SU-DHL-6 (cell line): ENCODE measurements around the gene SIRPA.

ENCODE experiments used
- H2AFZ ChIP-seq: fragments of 200-600 bp; sonication (generic); 2 replicates; pipeline ENCODE4 v1.6.1; 2014; ENCODE audit warnings: low read depth, mild to moderate bottlenecking, moderate library complexity, mixed read lengths, antibody characterized with exemption, low read length; ENCODE audit not compliant: severe bottlenecking
- H3F3A ChIP-seq: fragments of 200-600 bp; shearing (Covaris generic); 2 replicates; pipeline ENCODE4 v1.6.0; 2016; ENCODE audit warnings: antibody characterized with exemption, mild to moderate bottlenecking; ENCODE audit not compliant: insufficient read depth
- H3K27ac ChIP-seq: fragments of 200-600 bp; sonication (generic); 2 replicates; pipeline ENCODE4 v1.5.1; 2016; ENCODE audit warnings: low read depth, mild to moderate bottlenecking, low read length, moderate library complexity, mixed read lengths
- H3K27me3 ChIP-seq: fragments of 200-600 bp; sonication (generic), shearing (Covaris generic); 2 replicates; pipeline ENCODE4 v1.6.0; 2014; ENCODE audit warnings: mild to moderate bottlenecking, low read length
- H3K36me3 ChIP-seq: fragments of 200-600 bp; sonication (generic); 2 replicates; pipeline ENCODE4 v1.6.1; 2014; ENCODE audit warnings: mild to moderate bottlenecking, low read length, mixed read lengths
- H3K4me2 ChIP-seq: fragments of 300-600, 200-600 bp; shearing (Covaris generic), sonication (generic); 2 replicates; pipeline ENCODE4 v1.6.0; 2014; ENCODE audit warnings: low read length, low read depth, mild to moderate bottlenecking; ENCODE audit not compliant: poor library complexity, severe bottlenecking
- H3K4me3 ChIP-seq: fragments of 200-600 bp; sonication (generic); 2 replicates; pipeline ENCODE4 v1.5.1; 2014; ENCODE audit warnings: antibody characterized with exemption, low read length, mild to moderate bottlenecking, mixed read lengths; ENCODE audit not compliant: insufficient read depth, poor library complexity, severe bottlenecking
- H3K79me2 ChIP-seq: fragments of 200-600 bp; sonication (generic); 2 replicates; pipeline ENCODE4 v1.6.1; 2014; ENCODE audit warnings: mild to moderate bottlenecking, low read length, moderate library complexity; ENCODE audit not compliant: insufficient read depth
- H3K9ac ChIP-seq: fragments of 200-600 bp; sonication (generic); 2 replicates; pipeline ENCODE4 v1.7.0; 2014; ENCODE audit warnings: mild to moderate bottlenecking, low read length
- H3K9me2 ChIP-seq: fragments of 200-600 bp; sonication (generic); replicated peaks from 2 replicates; pipeline ENCODE4 v1.6.1; 2014; ENCODE audit warnings: low read length; ENCODE audit not compliant: insufficient read depth
- H3K9me3 ChIP-seq: fragments of 200-600 bp; sonication (generic); 2 replicates; pipeline ENCODE4 v1.6.1; 2014; ENCODE audit warnings: low read length, mixed read lengths; ENCODE audit not compliant: insufficient read depth
- H4K20me1 ChIP-seq: fragments of 200-600 bp; sonication (generic); 2 replicates; pipeline ENCODE4 v1.6.1; 2014; ENCODE audit warnings: low read depth, mild to moderate bottlenecking, antibody characterized with exemption, low read length, moderate library complexity, mixed read lengths
- CTCF ChIP-seq: fragments of 200-600 bp; sonication (generic); IDR thresholded peaks from one replicate; pipeline ENCODE4 v1.5.1; 2017; ENCODE audit warnings: antibody characterized with exemption, mild to moderate bottlenecking, low read length, moderate library complexity; ENCODE audit not compliant: insufficient read depth, poor library complexity, severe bottlenecking
- EZH2phosphoT487 ChIP-seq: fragments of 200-600 bp; sonication (generic), shearing (Covaris generic); conservative IDR thresholded peaks from 2 replicates; pipeline ENCODE4 v1.6.1; 2018; ENCODE audit warnings: mild to moderate bottlenecking, antibody characterized with exemption, low read length, moderate library complexity, mixed read lengths

SIRPA gene

GRCh38 chr20:1846876-1847275 lies 48.3 kb upstream of the SIRPA start:
- no peaks in the 10 kb centered on the region for H3K9me3 ChIP-seq
- no peaks in the 10 kb centered on the region for H3K36me3 ChIP-seq
- H3K9me2 ChIP-seq = no peaks in the 10 kb centered on the region
- no peaks in the 10 kb centered on the region for H3K79me2 ChIP-seq
- peaks cover 5% of the 10 kb centered on the region; the same call in 1 of the 2 replicates for H3F3A ChIP-seq
- no peak overlapping the region for H3K4me3 ChIP-seq
- no peak overlapping the region for H3K27ac ChIP-seq
- H3K9ac ChIP-seq = no peak overlapping the region
- TF ChIP-seq EZH2phosphoT487 = no peak
- TF ChIP-seq CTCF = no peak
- H4K20me1 ChIP-seq = no peaks in the 10 kb centered on the region
- H3K27me3 ChIP-seq = no peaks in the 10 kb centered on the region
- no peak overlapping the region for H3K4me2 ChIP-seq
- H2AFZ ChIP-seq = no peak overlapping the region

- Histone ChIP-seq H3K9me3 (no peaks in the 10 kb centered on the region), H3K4me2 (no peak overlapping the region), H3K9ac (no peak overlapping the region), H3K27me3 (no peaks in the 10 kb centered on the region), H3K36me3 (no peaks in the 10 kb centered on the region), H3K4me3 (no peak overlapping the region), H2AFZ (no peak overlapping the region), H3K27ac (no peak overlapping the region), H3K79me2 (no peaks in the 10 kb centered on the region), H3K9me2 (no peaks in the 10 kb centered on the region), H4K20me1 (no peaks in the 10 kb centered on the region), H3F3A (peaks cover 5% of the 10 kb centered on the region; the same call in 1 of the 2 replicates)
- TF ChIP-seq CTCF = no peak
- TF ChIP-seq EZH2phosphoT487 = no peak
These were observed 47.4 kb upstream of the SIRPA start for GRCh38 chr20:1847780-1848179.

GRCh38 chr20:1848373-1848772 lies 46.8 kb upstream of the SIRPA start:
- no peaks in the 10 kb centered on the region for H3K9me2 ChIP-seq
- H3K79me2 ChIP-seq = no peaks in the 10 kb centered on the region
- no peaks in the 10 kb centered on the region for H4K20me1 ChIP-seq
- H3K9me3 ChIP-seq = no peaks in the 10 kb centered on the region
- no peak overlapping the region for H3K4me2 ChIP-seq
- H2AFZ ChIP-seq = no peak overlapping the region
- H3K27ac ChIP-seq = no peak overlapping the region
- no peaks in the 10 kb centered on the region for H3K27me3 ChIP-seq
- no peak overlapping the region for H3K9ac ChIP-seq
- no peak overlapping the region for H3K4me3 ChIP-seq
- peaks cover 5% of the 10 kb centered on the region; the same call in 1 of the 2 replicates for H3F3A ChIP-seq
- TF ChIP-seq CTCF = no peak
- TF ChIP-seq EZH2phosphoT487 = no peak
- H3K36me3 ChIP-seq = no peaks in the 10 kb centered on the region
